ENCODE measurements around the gene FOLR1.

FOLR1 gene

GRCh38 chr11:72222106-72222891 is 30.4 kb downstream of the FOLR1 start:
- no peak for TF ChIP-seq CTCF (conservative IDR thresholded peaks at IDR 0.05; ENCODE audit: low read depth, low read length)
- DNase-seq (ENCODE audit: low read depth), result no peak
- peak overlapping the region; percentile 82 for H3K4me3 ChIP-seq (ENCODE audit: low read depth, low read length)

GRCh38 chr11:72222907-72223614 is 31.1 kb downstream of the FOLR1 start:
- DNase-seq (ENCODE audit: low read depth), result peak; percentile 96
- TF ChIP-seq CTCF (conservative IDR thresholded peaks at IDR 0.05; ENCODE audit: low read depth, low read length), result peak; percentile 50
- H3K4me3 ChIP-seq (ENCODE audit: low read depth, low read length), result peak overlapping the region; percentile 82

GRCh38 chr11:72223615-72224563 is 31.9 kb downstream of the FOLR1 start:
- DNase-seq (ENCODE audit: low read depth), result peak; percentile 76
- no peak for TF ChIP-seq CTCF (conservative IDR thresholded peaks at IDR 0.05; ENCODE audit: low read depth, low read length)
- peak overlapping the region; percentile 82 for H3K4me3 ChIP-seq (ENCODE audit: low read depth, low read length)

GRCh38 chr11:72224564-72225410 is 32.8 kb downstream of the FOLR1 start, which contains the start of gene INPPL1:
TSS of gene INPPL1 (plus strand) at chr11:72224767. CDS start at chr11:72224985, 218 bp downstream.
- H3K4me3 ChIP-seq (ENCODE audit: low read depth, low read length), result peak within 1 kb of the TSS; percentile 82
- DNase-seq (ENCODE audit: low read depth), result peak; percentile 54
- no peak for TF ChIP-seq CTCF (conservative IDR thresholded peaks at IDR 0.05; ENCODE audit: low read depth, low read length)

GRCh38 chr11:72225411-72225951 is 33.5 kb downstream of the FOLR1 start:
- DNase-seq (ENCODE audit: low read depth), result no peak
- H3K4me3 ChIP-seq (ENCODE audit: low read depth, low read length), result peak overlapping the region; percentile 82
- TF ChIP-seq CTCF (conservative IDR thresholded peaks at IDR 0.05; ENCODE audit: low read depth, low read length), result no peak

- DNase-seq (ENCODE audit: low read depth), result no peak
- TF ChIP-seq CTCF (conservative IDR thresholded peaks at IDR 0.05; ENCODE audit: low read depth, low read length), result no peak
- peak overlapping the region; percentile 11 for H3K4me3 ChIP-seq (ENCODE audit: low read depth, low read length)
Observed at GRCh38 chr11:72226701-72227100, 34.8 kb downstream of the FOLR1 start.

Measured in choroid plexus epithelial cell (primary cell).